ENCODE data around the gene ITPR3.

The ITPR3 gene

DNA sequence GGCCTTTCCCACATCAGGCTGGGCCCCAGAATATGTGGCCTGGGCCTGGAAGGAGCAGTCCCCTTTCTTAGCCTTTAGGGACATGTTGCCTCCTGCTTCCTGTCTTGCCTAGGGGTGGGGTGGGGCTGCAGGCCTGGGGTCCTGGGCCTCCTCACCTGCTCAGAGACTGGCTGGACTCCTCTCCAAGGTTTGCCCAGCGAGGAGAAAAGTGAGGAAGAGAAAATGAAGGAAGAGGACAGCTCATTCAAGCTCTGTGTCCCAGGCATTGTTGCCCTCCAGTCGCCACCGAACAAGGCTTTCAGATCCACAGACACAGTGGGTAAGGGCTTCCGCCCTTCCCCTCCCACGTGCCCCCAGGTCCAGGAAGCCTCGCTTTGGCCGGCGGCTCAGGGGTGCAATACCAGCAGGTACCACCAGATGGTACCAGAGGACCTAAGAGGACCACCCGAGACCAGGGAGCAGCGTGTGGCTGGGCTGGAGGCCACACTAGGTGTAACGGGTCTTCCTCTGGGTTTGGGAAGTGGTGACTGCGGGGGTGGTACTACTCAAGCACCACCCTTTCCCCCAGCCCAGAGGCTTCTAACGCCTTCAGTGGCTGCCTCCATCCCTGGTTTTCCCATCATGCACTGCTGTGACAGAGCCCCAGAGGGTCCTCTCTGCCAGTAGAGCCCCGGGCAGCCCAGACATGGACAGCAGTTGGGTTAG lies 35.6 kb upstream of the ITPR3 start:
- TF ChIP-seq CTCF (conservative IDR thresholded peaks at IDR 0.05; ENCODE audit: low read depth, low read length) = peak; percentile 95
- no peak for DNase-seq (ENCODE audit: low read depth)
- peak overlapping the region; percentile 33 for H3K4me3 ChIP-seq (ENCODE audit: low read length)

GRCh38 chr6:33586108-33586640 lies 34.9 kb upstream of the ITPR3 start:
- H3K4me3 ChIP-seq (ENCODE audit: low read length) = peak overlapping the region; percentile 33

DNA sequence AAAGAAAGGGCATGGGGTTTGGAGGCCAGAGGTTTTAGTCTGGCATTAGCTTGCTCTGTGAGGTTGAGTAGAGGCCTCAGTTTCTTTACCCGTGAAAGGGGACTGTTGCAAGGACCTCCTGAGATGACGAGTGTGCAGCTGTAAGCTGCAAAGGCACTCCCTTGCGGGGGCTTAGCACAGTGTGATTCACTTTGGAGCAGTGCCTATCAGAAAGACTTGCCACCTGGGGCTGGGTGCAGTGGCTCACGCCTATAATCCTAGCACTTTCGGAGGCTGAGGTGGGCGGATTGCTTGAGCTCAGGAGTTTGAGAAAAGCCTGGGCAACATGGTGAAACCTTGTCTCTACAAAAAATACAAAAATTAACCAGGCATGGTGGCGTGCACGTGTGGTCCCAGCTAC lies 33.6 kb upstream of the ITPR3 start:
- DNase-seq (ENCODE audit: low read depth) = no peak
- TF ChIP-seq CTCF (conservative IDR thresholded peaks at IDR 0.05; ENCODE audit: low read depth, low read length) = no peak
- H3K4me3 ChIP-seq (ENCODE audit: low read length) = no peak overlapping the region

More at GRCh38 chr6:33586108-33586640, 34.9 kb upstream of the ITPR3 start:
- no peak for TF ChIP-seq CTCF (conservative IDR thresholded peaks at IDR 0.05; ENCODE audit: low read depth, low read length)
- DNase-seq (ENCODE audit: low read depth) = no peak

DNA sequence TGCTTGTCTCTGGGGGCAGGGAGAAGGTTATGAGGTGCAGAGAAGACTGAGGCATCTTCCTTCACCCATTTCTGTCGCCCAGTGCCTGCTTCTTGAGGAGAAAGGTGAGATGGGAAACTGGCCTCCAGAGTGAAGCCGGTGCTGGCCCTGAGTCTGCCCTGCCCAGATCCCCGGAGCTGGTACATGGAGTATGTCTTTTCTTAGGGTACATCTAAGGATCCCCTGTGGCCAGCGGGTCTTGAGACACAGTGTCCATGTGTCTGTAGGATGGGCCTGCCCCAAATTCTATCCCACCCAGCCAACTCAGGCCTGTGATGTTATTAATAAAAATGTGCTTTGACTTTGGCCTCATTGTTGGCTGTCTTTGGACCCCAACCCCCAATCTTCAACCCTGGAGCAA lies 32.2 kb upstream of the ITPR3 start:
- no peak overlapping the region for H3K4me3 ChIP-seq (ENCODE audit: low read length)
- no peak for TF ChIP-seq CTCF (conservative IDR thresholded peaks at IDR 0.05; ENCODE audit: low read depth, low read length)
- DNase-seq (ENCODE audit: low read depth) = no peak

DNA sequence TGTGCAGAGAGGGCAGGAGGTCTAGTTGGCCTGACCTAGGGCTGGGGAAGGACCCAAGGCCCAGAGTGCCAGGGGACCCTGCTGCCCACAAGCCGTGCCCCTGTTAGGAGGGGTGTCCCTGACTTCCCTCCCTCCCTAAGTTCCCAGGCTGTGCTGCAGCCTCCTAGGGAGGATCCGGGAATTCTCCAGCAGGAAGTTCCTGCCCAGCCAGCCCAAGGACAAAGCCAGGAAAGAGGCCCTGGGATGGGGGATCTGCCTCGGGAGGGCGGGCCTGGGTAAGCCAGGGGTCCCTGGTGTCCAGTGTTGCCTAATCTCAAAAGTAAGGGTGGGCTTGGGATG lies 31.8 kb upstream of the ITPR3 start:
- H3K4me3 ChIP-seq (ENCODE audit: low read length) = no peak overlapping the region
- TF ChIP-seq CTCF (conservative IDR thresholded peaks at IDR 0.05; ENCODE audit: low read depth, low read length) = no peak

GRCh38 chr6:33589731-33590530 lies 31.2 kb upstream of the ITPR3 start:
- peak; percentile 98 for TF ChIP-seq CTCF (conservative IDR thresholded peaks at IDR 0.05; ENCODE audit: low read depth, low read length)
- peak; percentile 59 for DNase-seq (ENCODE audit: low read depth)
- H3K4me3 ChIP-seq (ENCODE audit: low read length) = no peak overlapping the region

More for the DNA sequence above, 31.8 kb upstream of the ITPR3 start:
- DNase-seq (ENCODE audit: low read depth) = no peak
